HCT116 (cell line): ENCODE results near the gene AGAP5. TPM values are rescaled to one million over a fixed set of nuclear protein-coding genes. Genes with fewer than 3 reads are reported as not detected.
"Not testable (repeated sequence)": the region's sequence is repeated elsewhere in the genome, so short reads cannot be mapped to it uniquely, and the experiment has no call there.

Source experiments
- ATAC-seq: fragments of 200-7000 bp; cut with Tn5 transposase; 2 replicates; pipeline ENCODE4 v1.9.1; 2020; ENCODE audit warnings: mild to moderate bottlenecking, moderate library complexity
- BruUV-seq: library from RNA; stranded (reverse); fragments of 400-500 nt; replicated peaks from 2 replicates; lab custom pipeline; 2021; lab: Mats Ljungman, UMichigan
- CTCF ChIA-PET: fragments of 300-600 bp; sonication (Branson Sonifier 250); formaldehyde crosslinking; loops from one replicate; lab custom pipeline; 2021; ENCODE audit warnings: antibody characterized with exemption; lab: Charles Lee
- POLR2A ChIA-PET: fragments of 300-600, 350-600 bp; sonication (Branson Sonifier 250); formaldehyde crosslinking; loops from one replicate; lab custom pipeline; 2021; ENCODE audit warnings: antibody characterized with exemption; lab: Charles Lee
- RAD21 ChIA-PET, 2 experiments: fragments of 300-600 bp; sonication (Branson Sonifier 250); formaldehyde crosslinking; loops; one replicate each; lab custom pipeline; 2023; ENCODE audit warnings: low total read pairs in 2 of 2; ENCODE audit not compliant: uncharacterized antibody in 2 of 2, unreplicated experiment in 2 of 2, low non-redundant PET in 1 of 2; lab: Charles Lee
- DNase-seq: peaks from one replicate; pipeline ENCODE4 v3.0.0-alpha.2; 2010; ENCODE audit warnings: low read depth, low spot score
- H2AFZ ChIP-seq: fragments of 200-600 bp; shearing (Covaris generic), sonication (generic); 2 replicates; pipeline ENCODE4 v1.6.1; 2017; ENCODE audit warnings: low read depth, mixed run types, mixed read lengths, antibody characterized with exemption, low read length; ENCODE audit not compliant: poor library complexity, severe bottlenecking
- H3K27ac ChIP-seq: 2 replicates; pipeline ENCODE4 v1.5.1; 2012; ENCODE audit warnings: low read depth, low read length
- H3K27me3 ChIP-seq: fragments of 200-600 bp; sonication (generic); 2 replicates; pipeline ENCODE4 v1.6.1; 2016; ENCODE audit warnings: mixed run types, low read length, mixed read lengths; ENCODE audit not compliant: insufficient read depth
- H3K36me3 ChIP-seq, 2 experiments: fragments of 200-500 bp in 1 of 2; fragments of 200-600 bp in 1 of 2; sonication (Bioruptor generic) in 1 of 2; sonication (generic) in 1 of 2; 2 replicates each; pipeline versions ENCODE4 v1.5.1 to v1.6.1; 2014 to 2016; ENCODE audit warnings: low read length in 2 of 2, inconsistent platforms in 1 of 2, mixed read lengths in 1 of 2, mixed run types in 1 of 2; ENCODE audit not compliant: insufficient read depth in 2 of 2, control insufficient read depth in 1 of 2
- H3K4me1 ChIP-seq, 2 experiments: fragments of 200-600 bp in 1 of 2; sonication (generic) in 1 of 2; 2 replicates each; pipeline versions ENCODE4 v1.5.1 to v1.6.1; 2012 to 2017; ENCODE audit warnings: low read length in 2 of 2, inconsistent platforms in 1 of 2, mild to moderate bottlenecking in 1 of 2, mixed read lengths in 1 of 2, mixed run types in 1 of 2, moderate library complexity in 1 of 2; ENCODE audit not compliant: insufficient read depth in 2 of 2, control insufficient read depth in 1 of 2
- H3K4me2 ChIP-seq: fragments of 200-600 bp; sonication (generic); 2 replicates; pipeline ENCODE4 v1.6.1; 2017; ENCODE audit warnings: mixed run types, low read length, mixed read lengths
- H3K4me3 ChIP-seq, 2 experiments: fragments of 200-600 bp in 1 of 2; sonication (generic) in 1 of 2; replicated peaks in 1 of 2; 2 replicates each; pipeline ENCODE4 v1.5.1; 2011 to 2016; ENCODE audit warnings: low read length in 2 of 2, control low read depth in 1 of 2, low read depth in 1 of 2, mild to moderate bottlenecking in 1 of 2, mixed read lengths in 1 of 2, mixed run types in 1 of 2
- H3K79me2 ChIP-seq: fragments of 200-600 bp; sonication (generic); 2 replicates; pipeline ENCODE4 v1.6.1; 2017; ENCODE audit warnings: mild to moderate bottlenecking, mixed run types, low read length, moderate library complexity, mixed read lengths; ENCODE audit not compliant: insufficient read depth
- H3K9ac ChIP-seq: fragments of 200-600 bp; sonication (generic); 2 replicates; pipeline ENCODE4 v1.6.1; 2016; ENCODE audit warnings: low read length, mixed read lengths
- H3K9me2 ChIP-seq: fragments of 200-600 bp; sonication (generic), shearing (Covaris generic); 2 replicates; pipeline ENCODE4 v1.6.1; 2017; ENCODE audit warnings: mixed run types, mild to moderate bottlenecking, moderate library complexity; ENCODE audit not compliant: insufficient read depth
- H3K9me3 ChIP-seq, 2 experiments: fragments of 200-500 bp in 1 of 2; fragments of 200-600 bp in 1 of 2; sonication (Bioruptor generic) in 1 of 2; sonication (generic) in 1 of 2; 2 replicates each; pipeline ENCODE4 v1.6.1; 2014 to 2017; ENCODE audit warnings: low read length in 2 of 2, mixed read lengths in 2 of 2, inconsistent platforms in 1 of 2, low read depth in 1 of 2, mild to moderate bottlenecking in 1 of 2, mixed run types in 1 of 2, moderate library complexity in 1 of 2; ENCODE audit not compliant: control insufficient read depth in 1 of 2, insufficient read depth in 1 of 2
- H4K20me1 ChIP-seq: fragments of 200-600 bp; sonication (generic), shearing (Covaris generic); 2 replicates; pipeline ENCODE4 v1.6.1; 2017; ENCODE audit warnings: mixed run types, mild to moderate bottlenecking, moderate library complexity; ENCODE audit not compliant: insufficient read depth
- ATF3 ChIP-seq: IDR thresholded peaks from 2 replicates; pipeline ENCODE4 v1.6.1; 2012
- CBX3 ChIP-seq: IDR thresholded peaks from 2 replicates; pipeline ENCODE4 v1.6.1; 2012; ENCODE audit warnings: low read depth
- CEBPB ChIP-seq: IDR thresholded peaks from 2 replicates; pipeline ENCODE4 v1.6.1; 2012; ENCODE audit warnings: low read depth
- EGR1 ChIP-seq: IDR thresholded peaks from 2 replicates; pipeline ENCODE4 v1.6.1; 2012; ENCODE audit warnings: low read depth
- ELF1 ChIP-seq: IDR thresholded peaks from 2 replicates; pipeline ENCODE4 v1.6.1; 2012; ENCODE audit warnings: low read depth, borderline replicate concordance
- POLR2A ChIP-seq: IDR thresholded peaks from 2 replicates; pipeline ENCODE4 v1.7.0; 2011; ENCODE audit warnings: borderline replicate concordance; ENCODE audit not compliant: insufficient read depth, insufficient read length; ENCODE audit errors: extremely low read depth
- POLR2AphosphoS5 ChIP-seq: IDR thresholded peaks from 2 replicates; pipeline ENCODE4 v1.6.1; 2011; ENCODE audit warnings: mild to moderate bottlenecking, low read depth, low read length, moderate library complexity
- SIN3A ChIP-seq: IDR thresholded peaks from 2 replicates; pipeline ENCODE4 v1.6.1; 2012; ENCODE audit warnings: low read depth
- SP1 ChIP-seq: IDR thresholded peaks from 2 replicates; pipeline ENCODE4 v1.6.1; 2012; ENCODE audit warnings: low read depth
- TCF7L2 ChIP-seq: IDR thresholded peaks from 2 replicates; pipeline ENCODE4 v1.7.0; 2011; ENCODE audit warnings: borderline replicate concordance, inconsistent platforms; ENCODE audit not compliant: insufficient read depth, insufficient read length; ENCODE audit errors: extremely low read depth
- YY1 ChIP-seq: IDR thresholded peaks from 2 replicates; pipeline ENCODE4 v1.6.1; 2011; ENCODE audit warnings: low read length, low read depth, moderate library complexity, mild to moderate bottlenecking; ENCODE audit not compliant: insufficient replicate concordance; ENCODE audit errors: extremely low read depth
- ZFX ChIP-seq: fragments of 450-650 bp; IDR thresholded peaks from 2 replicates; pipeline ENCODE4 v1.6.1; 2017
- ZNF274 ChIP-seq: fragments of 200-500 bp; sonication (Bioruptor generic); IDR thresholded peaks from 2 replicates; pipeline ENCODE4 v1.6.1; 2014; ENCODE audit warnings: mild to moderate bottlenecking, low read depth, low read length, inconsistent platforms
- intact Hi-C: fragments of 100-400 bp; cut with micrococcal nuclease; formaldehyde crosslinking; loops from 2 replicates; pipeline ENCODE4 v1.10.0; 2022
- total RNA-seq: library from RNA; stranded (reverse); gene quantifications from one replicate; pipeline ENCODE4 v1.2.1, GENCODE V29; 2021; ENCODE audit not compliant: unreplicated experiment

AGAP5 gene
- total RNA-seq, 1 experiment from 2014 or later, result 7.5 TPM

- H3K27me3 ChIP-seq, ATAC-seq, H3K9me3 ChIP-seq, H3K79me2 ChIP-seq, BruUV-seq, H3K9ac ChIP-seq, H3K27ac ChIP-seq, RAD21 ChIA-PET, H3K36me3 ChIP-seq, H3K4me3 ChIP-seq, POLR2A ChIA-PET, H2AFZ ChIP-seq, intact Hi-C loops, H3K9me2 ChIP-seq, CTCF ChIA-PET, H4K20me1 ChIP-seq, DNase-seq: not testable (repeated sequence)
- peak overlapping the region; percentile 45 for H3K4me2 ChIP-seq
- H3K4me1 ChIP-seq, result peaks cover 10 to 30% of the 10 kb centered on the region in 2 experiments
These were observed 34.3 kb downstream of the AGAP5 start for GRCh38 chr10:73663621-73664020.

- H3K4me3 ChIP-seq, BruUV-seq, H3K27me3 ChIP-seq, H3K9ac ChIP-seq, H3K9me2 ChIP-seq, H2AFZ ChIP-seq, H3K36me3 ChIP-seq, H3K9me3 ChIP-seq, RAD21 ChIA-PET, H3K4me2 ChIP-seq, H3K79me2 ChIP-seq, DNase-seq, H4K20me1 ChIP-seq, intact Hi-C loops, CTCF ChIA-PET, POLR2A ChIA-PET, ATAC-seq, H3K27ac ChIP-seq: not testable (repeated sequence)
- peaks cover 10 to 30% of the 10 kb centered on the region in 2 experiments for H3K4me1 ChIP-seq
These were observed 35.2 kb downstream of the AGAP5 start for GRCh38 chr10:73662705-73663104.

GRCh38 chr10:73655990-73656298 lies 42.0 kb downstream of the AGAP5 start, which contains the start of gene SYNPO2L:
Gene SYNPO2L (minus strand): TSS chr10:73656029. CDS start chr10:73655922, 107 bp downstream.
- BruUV-seq, result no TSS peak
- Histone ChIP-seq H3K27ac (no peak within 1 kb of the TSS), H3K9me3 (no peaks in the 10 kb centered on the region), H3K79me2 (no peaks in the 10 kb centered on the region), H4K20me1 (no peaks in the 10 kb centered on the region), H3K36me3 (no peaks in the 10 kb centered on the region), H2AFZ (no peak within 1 kb of the TSS), H3K9me2 (no peaks in the 10 kb centered on the region), H3K4me2 (no peak within 1 kb of the TSS), H3K4me3 (no peak within 1 kb of the TSS), H3K9ac (no peak within 1 kb of the TSS), H3K4me1 (peaks cover 3 to 4% of the 10 kb centered on the region in 2 experiments), H3K27me3 (0 out of 2 replicates have a peak, but pooled peaks cover 3% of the 10 kb centered on the region)
- ChIA-PET RAD21 (no interaction called here), POLR2A (no interaction called here), CTCF (no interaction called here)
- no peak for ATAC-seq
- TF ChIP-seq TCF7L2 (no peak), EGR1 (no peak), ZFX (no peak), CBX3 (no peak), ZNF274 (no peak), POLR2A (no peak), SP1 (no peak), ATF3 (no peak), YY1 (no peak), SIN3A (no peak), CEBPB (no peak), ELF1 (no peak), POLR2AphosphoS5 (no peak)
- DNase-seq, result no peak
- intact Hi-C loops, result no loop called here
